A673 (cell line): ENCODE data around the gene HIGD2A. TPM values are rescaled to one million over a fixed set of nuclear protein-coding genes. Genes with fewer than 3 reads are reported as not detected.

Source experiments
- BruUV-seq: library from RNA; stranded (reverse); fragments of 400-500 nt; replicated peaks from 2 replicates; lab custom pipeline; 2021; lab: Mats Ljungman, UMichigan
- CTCF ChIA-PET: fragments of 300-600 bp; sonication (Branson Sonifier 250); formaldehyde crosslinking; loops from one replicate; lab custom pipeline; 2022; ENCODE audit warnings: antibody characterized with exemption; lab: Charles Lee
- POLR2A ChIA-PET: fragments of 300-600 bp; sonication (Branson Sonifier 250); formaldehyde crosslinking; loops from one replicate; lab custom pipeline; 2022; ENCODE audit warnings: antibody characterized with exemption; ENCODE audit not compliant: low non-redundant PET; lab: Charles Lee
- DNase-seq: peaks from one replicate; pipeline ENCODE4 v3.0.0-alpha.2; 2015; ENCODE audit warnings: low spot score
- H3K27ac ChIP-seq: fragments of 200-600 bp; sonication (generic); 2 replicates; pipeline ENCODE4 v1.5.1; 2016; ENCODE audit warnings: mixed run types, low read depth, mild to moderate bottlenecking, mixed read lengths, antibody characterized with exemption, low read length; ENCODE audit not compliant: poor library complexity, severe bottlenecking
- H3K27me3 ChIP-seq: fragments of 200-600 bp; sonication (generic); replicated peaks from 2 replicates; pipeline ENCODE4 v1.6.1; 2017; ENCODE audit warnings: mixed run types, low read depth, mild to moderate bottlenecking, mixed read lengths, antibody characterized with exemption, low read length; ENCODE audit not compliant: insufficient read depth, poor library complexity
- H3K36me3 ChIP-seq: fragments of 200-600 bp; sonication (generic); 2 replicates; pipeline ENCODE4 v1.6.1; 2016; ENCODE audit warnings: mixed run types, mild to moderate bottlenecking, mixed read lengths, antibody characterized with exemption, low read length; ENCODE audit not compliant: insufficient read depth, poor library complexity, severe bottlenecking
- H3K4me1 ChIP-seq: fragments of 200-600 bp; sonication (generic); 2 replicates; pipeline ENCODE4 v1.6.1; 2017; ENCODE audit warnings: mixed run types, mild to moderate bottlenecking, mixed read lengths, antibody characterized with exemption, low read length; ENCODE audit not compliant: insufficient read depth, poor library complexity, severe bottlenecking
- H3K4me3 ChIP-seq: fragments of 200-600 bp; sonication (generic); 2 replicates; pipeline ENCODE4 v1.5.1; 2016; ENCODE audit warnings: low read depth, mixed run types, mild to moderate bottlenecking, mixed read lengths, low read length; ENCODE audit not compliant: poor library complexity, severe bottlenecking
- H3K9me3 ChIP-seq: fragments of 200-600 bp; sonication (generic); 2 replicates; pipeline ENCODE4 v1.6.1; 2016; ENCODE audit warnings: mixed run types, low read depth, mild to moderate bottlenecking, mixed read lengths, antibody characterized with exemption, low read length; ENCODE audit not compliant: poor library complexity, severe bottlenecking
- CTCF ChIP-seq: fragments of 300-800, 200-600 bp; sonication (generic); conservative IDR thresholded peaks from 2 replicates; pipeline ENCODE4 v1.5.1; 2017; ENCODE audit warnings: low read depth, mild to moderate bottlenecking, antibody characterized with exemption, low read length, moderate library complexity, mixed read lengths
- EZH2 ChIP-seq: fragments of 200-600 bp; sonication (generic); IDR thresholded peaks from 2 replicates; pipeline ENCODE4 v1.6.1; 2017; ENCODE audit warnings: borderline replicate concordance, low read depth, mild to moderate bottlenecking, mixed read lengths, antibody characterized with exemption, low read length; ENCODE audit not compliant: poor library complexity, severe bottlenecking
- intact Hi-C: fragments of 100-400 bp; cut with micrococcal nuclease; formaldehyde crosslinking; loops from one replicate; pipeline ENCODE4 v1.10.0; 2022; ENCODE audit not compliant: unreplicated experiment
- total RNA-seq: library from RNA; stranded (reverse); gene quantifications from 2 replicates; pipeline ENCODE4 v1.2.3, GENCODE V29; 2021

Gene HIGD2A
- total RNA-seq, 1 experiment from 2014 or later, result 81.7 TPM

- Histone ChIP-seq H3K27ac (no peak overlapping the region), H3K27me3 (no peaks in the 10 kb centered on the region), H3K4me3 (no peak overlapping the region), H3K36me3 (no peaks in the 10 kb centered on the region), H3K4me1 (no peaks in the 10 kb centered on the region), H3K9me3 (no peaks in the 10 kb centered on the region)
- CTCF ChIA-PET, result no interaction called here
- POLR2A ChIA-PET, result no interaction called here
- BruUV-seq, result no TSS peak
- no peak for DNase-seq
- intact Hi-C loops, result no loop called here
- no peak for TF ChIP-seq CTCF
- TF ChIP-seq EZH2, result no peak
Observed at GRCh38 chr5:176420972-176421544, 32.5 kb downstream of the HIGD2A start.

- no peak overlapping the region for H3K4me3 ChIP-seq
- ChIA-PET CTCF (no interaction called here), POLR2A (no interaction called here)
- no peak for TF ChIP-seq EZH2
- no peak for TF ChIP-seq CTCF
- H3K27me3 ChIP-seq, result no peaks in the 10 kb centered on the region
- no peak overlapping the region for H3K27ac ChIP-seq
- DNase-seq, result no peak
- H3K9me3 ChIP-seq, result no peaks in the 10 kb centered on the region
- no peaks in the 10 kb centered on the region for H3K4me1 ChIP-seq
- no peaks in the 10 kb centered on the region for H3K36me3 ChIP-seq
- intact Hi-C loops, result no loop called here
- no TSS peak for BruUV-seq
Observed at GRCh38 chr5:176424181-176424580, 35.6 kb downstream of the HIGD2A start.

- no TSS peak for BruUV-seq
- no peak for DNase-seq
- TF ChIP-seq CTCF, result no peak
- TF ChIP-seq EZH2, result no peak
- Histone ChIP-seq H3K27ac (no peak overlapping the region), H3K4me1 (no peaks in the 10 kb centered on the region), H3K9me3 (no peaks in the 10 kb centered on the region), H3K36me3 (no peaks in the 10 kb centered on the region), H3K4me3 (no peak overlapping the region), H3K27me3 (no peaks in the 10 kb centered on the region)
- intact Hi-C loops, result no loop called here
- POLR2A ChIA-PET, result no interaction called here
- CTCF ChIA-PET, result no interaction called here
Observed at GRCh38 chr5:176425138-176425537, 36.6 kb downstream of the HIGD2A start.
